Activated naive CD8-positive, alpha-beta T cell treated with anti-CD3 and anti-CD28 coated beads for 36 hours (primary cell): ENCODE results near the gene NOL4. TPM values are rescaled to one million over a fixed set of nuclear protein-coding genes. Genes with fewer than 3 reads are reported as not detected.

ENCODE experiments used
- DNase-seq: peaks from one replicate; pipeline ENCODE4 v3.0.0; 2021
- H3K27ac Mint-ChIP-seq: one replicate; pipeline ENCODE4 v1.8.0; 2022; ENCODE audit warnings: mild to moderate bottlenecking, moderate library complexity, mixed read lengths
- H3K27me3 Mint-ChIP-seq: one replicate; pipeline ENCODE4 v1.8.0; 2022; ENCODE audit warnings: mild to moderate bottlenecking, mixed read lengths
- H3K36me3 Mint-ChIP-seq: one replicate; pipeline ENCODE4 v1.8.0; 2021; ENCODE audit warnings: mild to moderate bottlenecking, mixed read lengths
- H3K4me1 Mint-ChIP-seq: one replicate; pipeline ENCODE4 v1.8.0; 2021; ENCODE audit warnings: mixed read lengths
- H3K4me3 Mint-ChIP-seq: one replicate; pipeline ENCODE4 v1.8.0; 2022; ENCODE audit warnings: mild to moderate bottlenecking, moderate library complexity, mixed read lengths
- H3K9me3 Mint-ChIP-seq: one replicate; pipeline ENCODE4 v1.8.0; 2022; ENCODE audit warnings: mixed read lengths
- total RNA-seq, 2 experiments: library from RNA; stranded (reverse); gene quantifications; one replicate each; pipeline ENCODE4 v1.2.3, GENCODE V29; 2021

NOL4 gene
- total RNA-seq, 2 experiments from 2014 or later = not detected

DNA sequence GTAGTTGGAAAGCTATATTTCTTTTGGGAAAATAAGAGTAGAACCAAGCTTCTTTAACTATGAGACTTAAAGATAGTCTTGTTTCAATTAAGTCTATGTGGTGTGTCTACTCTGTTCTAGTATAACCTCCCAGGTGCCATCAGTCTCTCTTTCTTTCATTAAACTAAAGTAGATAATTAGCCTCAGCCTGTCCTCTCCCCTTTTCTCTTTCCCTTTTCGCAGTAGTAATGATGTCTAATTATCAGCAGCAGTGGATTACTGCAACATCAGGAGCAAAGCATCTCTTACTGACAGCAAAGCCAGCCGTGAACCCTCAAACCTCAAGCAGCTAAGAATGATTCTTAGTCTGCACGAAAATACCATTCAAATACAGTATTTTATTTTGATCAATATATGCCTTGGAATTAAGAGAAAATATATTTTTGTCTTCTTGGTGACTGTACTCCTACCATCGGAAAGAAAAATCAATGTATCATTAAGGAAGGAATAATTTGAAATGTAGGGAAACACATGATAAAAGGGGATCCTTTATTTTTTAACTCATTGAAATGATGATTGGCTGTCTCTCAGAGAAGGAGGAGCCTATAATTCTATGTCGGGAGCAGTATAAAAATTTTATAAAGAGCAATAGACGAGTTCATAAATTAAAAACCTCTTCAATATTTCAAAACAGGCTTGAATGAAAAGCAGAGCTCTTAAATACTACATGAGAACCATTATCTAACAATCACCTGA lies 4.5 kb downstream of the NOL4 start:
- no peak for DNase-seq
- peaks cover 1% of the 10 kb centered on the region for H3K9me3 Mint-ChIP-seq
- H3K27me3 Mint-ChIP-seq = peaks cover 45% of the 10 kb centered on the region
- H3K4me1 Mint-ChIP-seq = peaks cover 6% of the 10 kb centered on the region
- no peaks in the 10 kb centered on the region for H3K36me3 Mint-ChIP-seq
- H3K4me3 Mint-ChIP-seq = no peak overlapping the region
- H3K27ac Mint-ChIP-seq = no peak overlapping the region

DNA sequence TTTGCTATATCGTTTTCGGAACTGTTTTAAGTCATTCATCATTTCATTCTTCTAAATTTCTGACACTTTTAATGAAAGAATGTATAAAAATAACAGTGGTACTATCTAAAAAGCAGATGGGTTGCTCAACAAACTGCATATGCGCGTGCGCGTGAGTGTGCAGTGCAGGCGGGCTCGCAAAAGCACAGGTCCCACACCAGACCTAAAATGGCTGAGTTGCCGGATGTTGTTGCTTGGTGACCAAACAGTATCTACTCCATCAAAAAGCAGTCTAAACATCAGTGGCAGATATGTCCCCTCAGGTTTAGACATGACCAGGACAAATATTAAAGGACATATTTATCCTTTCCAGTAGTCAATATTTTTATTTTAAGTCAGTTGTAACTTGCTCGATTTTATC lies 5.1 kb downstream of the NOL4 start:
- Mint-ChIP-seq H3K36me3 (no peaks in the 10 kb centered on the region), H3K27ac (no peak overlapping the region), H3K4me3 (no peak overlapping the region), H3K9me3 (peaks cover 1% of the 10 kb centered on the region), H3K4me1 (peaks cover 6% of the 10 kb centered on the region), H3K27me3 (peaks cover 40% of the 10 kb centered on the region)
- DNase-seq = no peak

DNA sequence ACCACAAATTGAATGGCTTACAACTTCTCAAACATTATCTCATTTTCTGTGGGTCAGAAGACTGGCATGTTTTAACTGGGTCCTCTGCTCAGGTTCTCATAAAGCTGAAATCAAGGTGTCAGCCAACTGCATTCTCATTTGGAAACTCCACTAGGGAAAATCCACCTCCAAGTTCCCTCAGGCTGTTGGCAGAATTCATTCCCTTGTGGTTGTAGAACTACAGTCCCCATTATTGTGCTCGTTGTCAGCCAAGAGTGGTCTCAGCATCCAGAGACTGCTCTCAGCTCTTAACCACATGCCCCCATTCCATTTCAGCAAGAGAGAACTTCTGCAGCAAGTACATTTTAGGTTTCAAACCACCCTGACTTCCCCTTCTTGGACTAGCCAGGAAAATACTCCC lies 12.2 kb downstream of the NOL4 start:
- Mint-ChIP-seq H3K9me3 (peaks cover 3% of the 10 kb centered on the region), H3K27me3 (no peaks in the 10 kb centered on the region), H3K4me3 (no peak overlapping the region), H3K27ac (no peak overlapping the region), H3K4me1 (no peaks in the 10 kb centered on the region), H3K36me3 (no peaks in the 10 kb centered on the region)
- no peak for DNase-seq

DNA sequence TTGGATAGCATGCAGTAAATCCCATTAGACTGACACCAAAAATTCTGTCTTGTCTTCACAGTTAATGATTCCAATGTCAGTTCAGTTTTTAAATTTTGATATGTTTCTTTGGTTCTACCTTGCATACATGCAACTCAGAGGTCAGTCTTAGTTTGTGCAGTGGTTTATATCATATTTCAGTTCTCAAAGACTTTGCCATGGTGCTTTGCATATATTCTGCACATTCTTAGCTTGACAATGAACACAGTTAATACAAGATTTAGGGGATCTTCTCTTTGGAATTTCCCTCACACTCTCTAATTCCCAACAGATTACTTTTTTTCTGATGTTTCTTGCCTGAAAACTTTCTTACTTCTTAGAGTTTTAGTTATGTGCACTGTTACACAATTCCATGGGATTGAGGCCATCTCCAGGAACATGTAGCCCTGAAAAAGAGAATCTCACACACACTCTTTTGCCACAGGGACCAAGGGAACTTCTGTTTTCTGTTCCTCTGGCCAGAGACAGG lies 17.3 kb downstream of the NOL4 start:
- no peak overlapping the region for H3K27ac Mint-ChIP-seq
- DNase-seq = no peak
- no peaks in the 10 kb centered on the region for H3K27me3 Mint-ChIP-seq
- H3K36me3 Mint-ChIP-seq = no peaks in the 10 kb centered on the region
- peaks cover 3% of the 10 kb centered on the region for H3K9me3 Mint-ChIP-seq
- no peaks in the 10 kb centered on the region for H3K4me1 Mint-ChIP-seq
- H3K4me3 Mint-ChIP-seq = no peak overlapping the region

DNA sequence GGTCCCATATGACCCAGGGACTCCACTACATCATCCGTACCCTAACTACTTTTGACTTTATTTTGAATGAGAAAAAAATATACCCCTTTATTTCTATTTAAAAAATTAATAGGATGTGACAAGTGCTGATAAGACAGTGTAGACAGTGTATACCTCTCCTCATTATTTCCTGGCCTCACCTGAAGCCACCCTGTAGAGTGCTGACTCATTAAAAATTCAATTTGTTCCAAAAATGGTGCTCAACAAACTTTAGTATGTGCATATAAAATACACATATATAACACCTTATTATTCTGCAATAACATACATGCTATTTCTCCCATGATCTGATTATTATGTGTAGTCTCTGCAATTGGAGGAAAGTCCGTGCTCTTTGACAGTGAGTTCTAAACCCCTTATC lies 20.8 kb downstream of the NOL4 start:
- Mint-ChIP-seq H3K4me1 (no peaks in the 10 kb centered on the region), H3K27me3 (no peaks in the 10 kb centered on the region), H3K9me3 (peaks cover 1% of the 10 kb centered on the region), H3K4me3 (no peak overlapping the region), H3K27ac (no peak overlapping the region), H3K36me3 (no peaks in the 10 kb centered on the region)
- no peak for DNase-seq

DNA sequence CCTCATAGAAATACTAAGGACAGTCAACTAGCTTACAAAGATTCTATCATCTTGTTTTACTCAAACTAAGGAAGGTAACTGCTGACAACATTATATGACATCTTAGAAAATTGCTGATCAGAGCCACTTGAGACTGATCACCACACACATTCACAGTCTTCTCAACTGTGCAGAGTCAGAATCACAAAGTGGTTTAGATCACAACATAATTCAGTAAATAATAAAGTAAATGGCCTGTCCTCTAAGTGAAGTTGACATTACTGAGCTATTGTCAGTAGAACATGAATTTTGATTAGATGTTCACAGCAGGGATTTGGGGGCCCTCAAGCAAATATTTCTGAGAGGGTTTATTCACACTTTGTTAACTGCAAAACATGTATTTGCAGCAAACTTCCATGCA lies 28.5 kb downstream of the NOL4 start:
- H3K27me3 Mint-ChIP-seq = no peaks in the 10 kb centered on the region
- H3K27ac Mint-ChIP-seq = no peak overlapping the region
- peaks cover 1% of the 10 kb centered on the region for H3K9me3 Mint-ChIP-seq
- no peak overlapping the region for H3K4me3 Mint-ChIP-seq
- no peaks in the 10 kb centered on the region for H3K4me1 Mint-ChIP-seq
- no peaks in the 10 kb centered on the region for H3K36me3 Mint-ChIP-seq
- no peak for DNase-seq

DNA sequence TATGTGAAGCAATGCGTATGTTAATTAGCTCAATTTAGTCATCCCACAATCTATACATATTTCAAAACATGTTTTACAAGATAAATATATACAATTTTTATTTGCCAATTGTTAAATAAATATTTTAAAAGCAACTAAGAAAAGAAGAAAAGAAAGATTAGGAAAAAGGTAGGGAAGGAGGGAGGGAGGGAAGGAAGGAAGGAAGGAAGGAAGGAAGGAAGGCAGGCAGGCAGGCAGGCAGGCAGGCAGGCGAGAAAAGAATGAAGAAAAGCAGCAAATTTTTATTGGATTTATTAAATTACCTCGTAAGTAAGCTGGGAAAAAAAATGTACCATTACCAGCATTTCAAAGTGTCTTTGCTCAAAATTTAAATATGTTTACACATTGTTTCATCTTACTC lies 30.5 kb downstream of the NOL4 start:
- Mint-ChIP-seq H3K4me3 (no peak overlapping the region), H3K27ac (no peak overlapping the region), H3K4me1 (no peaks in the 10 kb centered on the region), H3K9me3 (peaks cover 1% of the 10 kb centered on the region), H3K27me3 (no peaks in the 10 kb centered on the region), H3K36me3 (no peaks in the 10 kb centered on the region)
- no peak for DNase-seq

DNA sequence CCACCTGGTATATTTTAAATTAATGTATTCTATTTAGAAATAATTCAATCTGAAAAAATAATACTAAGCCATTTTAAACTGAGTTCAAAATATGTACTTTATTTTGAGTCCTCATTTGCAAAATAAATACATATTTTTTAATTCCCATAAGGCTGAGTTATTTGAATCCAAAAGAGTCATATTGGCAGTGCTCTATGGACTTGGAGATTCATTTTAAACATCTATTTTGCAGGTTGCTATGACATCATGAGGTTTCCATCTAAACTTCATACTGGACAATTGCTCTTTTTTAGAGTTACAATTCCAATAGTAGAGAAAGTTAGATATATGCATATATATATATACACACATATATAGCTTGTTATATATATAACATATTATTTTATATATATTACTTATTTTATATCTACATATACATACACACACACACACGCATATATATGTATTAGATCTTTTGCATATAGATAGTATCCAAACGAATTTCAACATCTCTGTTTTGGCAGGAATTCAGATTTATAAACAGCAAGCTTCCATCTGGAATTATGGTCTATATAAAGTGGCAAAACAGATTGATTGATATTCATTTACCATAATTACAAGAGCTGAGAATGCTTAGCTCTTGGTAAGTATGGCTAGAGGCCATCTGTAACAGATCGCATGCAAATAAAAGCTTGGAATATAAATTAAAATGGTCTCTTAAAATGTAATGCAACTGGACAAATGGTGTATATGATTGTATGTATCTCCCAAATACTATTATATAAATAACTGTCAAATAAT lies 34.9 kb downstream of the NOL4 start:
- H3K4me1 Mint-ChIP-seq = no peaks in the 10 kb centered on the region
- H3K4me3 Mint-ChIP-seq = no peak overlapping the region
- no peak overlapping the region for H3K27ac Mint-ChIP-seq
- DNase-seq = no peak
- H3K9me3 Mint-ChIP-seq = peaks cover 5% of the 10 kb centered on the region
- no peaks in the 10 kb centered on the region for H3K27me3 Mint-ChIP-seq
- H3K36me3 Mint-ChIP-seq = no peaks in the 10 kb centered on the region
